K562 (cell line): ENCODE results near the gene MYO18A.

ENCODE experiments used
- ARID2 ChIP-seq: fragments of 450-650 bp; IDR thresholded peaks from 2 replicates; pipeline ENCODE4 v1.6.1; 2017; ENCODE audit warnings: antibody characterized with exemption, mild to moderate bottlenecking
- CAMTA2 ChIP-seq: fragments of 250-450 bp; sonication (Bioruptor Pico); conservative IDR thresholded peaks from 2 replicates; pipeline ENCODE4 v1.5.1; 2022
- CREB1 ChIP-seq, 2 experiments: sonication (generic) in 1 of 2; formaldehyde crosslinking in 1 of 2; IDR thresholded peaks; 2 replicates each; pipeline versions ENCODE4 v1.6.1 to v1.8.0; 2012 to 2022; ENCODE audit warnings: inconsistent platforms in 1 of 2, mild to moderate bottlenecking in 1 of 2, missing genetic modification reagents in 1 of 2, moderate library complexity in 1 of 2
- EP300 ChIP-seq: IDR thresholded peaks from 2 replicates; pipeline ENCODE4 v1.6.1; 2012; ENCODE audit warnings: low read length, improper control_type of control experiment
- MXI1 ChIP-seq: IDR thresholded peaks from 2 replicates; pipeline ENCODE4 v1.6.1; 2011; ENCODE audit warnings: low read depth, mild to moderate bottlenecking, improper control_type of control experiment, low read length
- POLR2A ChIP-seq: fragments of 450-650 bp; conservative IDR thresholded peaks from 2 replicates; pipeline ENCODE4 v1.6.1; 2016
- PTTG1 ChIP-seq: fragments of 450-650 bp; IDR thresholded peaks from 2 replicates; pipeline ENCODE4 v1.6.1; 2016; ENCODE audit warnings: low read depth, mild to moderate bottlenecking, missing genetic modification characterization, missing compliant biosample characterization
- RAD21 ChIP-seq, 2 experiments: fragments of 250-450 bp in 1 of 2; fragments of 450-650 bp in 1 of 2; sonication (Bioruptor Pico) in 1 of 2; formaldehyde crosslinking in 1 of 2; IDR thresholded peaks in 1 of 2; conservative IDR thresholded peaks in 1 of 2; 2 replicates each; pipeline versions ENCODE4 v1.4.0 to v1.8.0; 2020 to 2022; ENCODE audit warnings: mild to moderate bottlenecking in 2 of 2, moderate library complexity in 1 of 2
- ZFP1 ChIP-seq: fragments of 450-650 bp; formaldehyde crosslinking; IDR thresholded peaks from 2 replicates; pipeline ENCODE4 v1.4.0; 2020; ENCODE audit warnings: mild to moderate bottlenecking, mixed read lengths
- TF ChIP-seq, protein P1 (sequence below), 3 experiments: IDR thresholded peaks in 2 of 3; conservative IDR thresholded peaks in 1 of 3; 2 replicates each; pipeline ENCODE4 v1.5.1; 2011 to 2012; ENCODE audit warnings: low read length in 3 of 3, mild to moderate bottlenecking in 3 of 3, control low read depth in 2 of 3, improper control_type of control experiment in 1 of 3, inconsistent platforms in 1 of 3, low read depth in 1 of 3, mixed read lengths in 1 of 3, moderate library complexity in 1 of 3; ENCODE audit not compliant: insufficient read depth in 2 of 3
- TF ChIP-seq, protein P2 (sequence below): sonication (generic); formaldehyde crosslinking; IDR thresholded peaks from 2 replicates; pipeline ENCODE4 v1.8.1; 2023; ENCODE audit warnings: mild to moderate bottlenecking, missing genetic modification reagents

DNA sequence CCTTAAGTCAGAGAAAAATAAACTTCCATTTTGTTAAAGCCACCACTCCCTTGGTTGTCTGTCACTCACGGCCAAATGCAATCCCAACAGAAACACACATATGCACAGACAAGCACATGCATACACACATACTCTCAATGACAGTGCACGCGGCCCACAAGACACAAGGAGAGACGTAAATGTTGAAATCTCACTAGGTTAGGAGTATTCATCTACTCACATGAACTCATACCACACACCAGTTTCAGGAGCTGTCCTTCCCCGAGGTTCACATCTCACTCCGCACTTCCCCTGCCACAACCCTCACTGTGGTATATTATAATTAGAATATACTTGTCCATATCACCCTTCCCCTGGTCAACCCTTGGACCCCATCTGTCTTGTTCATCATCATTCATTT lies 36.0 kb upstream of the MYO18A start:
- TF ChIP-seq ARID2 (no peak), EP300 (no peak), POLR2A (no peak), PTTG1 (no peak), ZFP1 (CRISPR knock-in tag) (no peak), CAMTA2 (CRISPR knock-in tag) (no peak), MXI1 (no peak), RAD21 (CRISPR knock-in tag; conservative IDR thresholded peaks at IDR 0.05 in 1 of 2, IDR thresholded peaks at IDR 0.05 in 1 of 2) (no peak), CREB1 (IDR thresholded peaks at IDR 0.05) (no peak), CREB1 (CRISPR knock-in tag; IDR thresholded peaks at IDR 0.05) (no peak)
- TF ChIP-seq, protein P1, sequence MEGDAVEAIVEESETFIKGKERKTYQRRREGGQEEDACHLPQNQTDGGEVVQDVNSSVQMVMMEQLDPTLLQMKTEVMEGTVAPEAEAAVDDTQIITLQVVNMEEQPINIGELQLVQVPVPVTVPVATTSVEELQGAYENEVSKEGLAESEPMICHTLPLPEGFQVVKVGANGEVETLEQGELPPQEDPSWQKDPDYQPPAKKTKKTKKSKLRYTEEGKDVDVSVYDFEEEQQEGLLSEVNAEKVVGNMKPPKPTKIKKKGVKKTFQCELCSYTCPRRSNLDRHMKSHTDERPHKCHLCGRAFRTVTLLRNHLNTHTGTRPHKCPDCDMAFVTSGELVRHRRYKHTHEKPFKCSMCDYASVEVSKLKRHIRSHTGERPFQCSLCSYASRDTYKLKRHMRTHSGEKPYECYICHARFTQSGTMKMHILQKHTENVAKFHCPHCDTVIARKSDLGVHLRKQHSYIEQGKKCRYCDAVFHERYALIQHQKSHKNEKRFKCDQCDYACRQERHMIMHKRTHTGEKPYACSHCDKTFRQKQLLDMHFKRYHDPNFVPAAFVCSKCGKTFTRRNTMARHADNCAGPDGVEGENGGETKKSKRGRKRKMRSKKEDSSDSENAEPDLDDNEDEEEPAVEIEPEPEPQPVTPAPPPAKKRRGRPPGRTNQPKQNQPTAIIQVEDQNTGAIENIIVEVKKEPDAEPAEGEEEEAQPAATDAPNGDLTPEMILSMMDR (IDR thresholded peaks at IDR 0.05 in 2 of 3, conservative IDR thresholded peaks at IDR 0.05 in 1 of 3; ENCODE audit: insufficient read depth in 2 of 3, low read depth in 1 of 3, low read length in 3 of 3), result no peak
- TF ChIP-seq, protein P2, sequence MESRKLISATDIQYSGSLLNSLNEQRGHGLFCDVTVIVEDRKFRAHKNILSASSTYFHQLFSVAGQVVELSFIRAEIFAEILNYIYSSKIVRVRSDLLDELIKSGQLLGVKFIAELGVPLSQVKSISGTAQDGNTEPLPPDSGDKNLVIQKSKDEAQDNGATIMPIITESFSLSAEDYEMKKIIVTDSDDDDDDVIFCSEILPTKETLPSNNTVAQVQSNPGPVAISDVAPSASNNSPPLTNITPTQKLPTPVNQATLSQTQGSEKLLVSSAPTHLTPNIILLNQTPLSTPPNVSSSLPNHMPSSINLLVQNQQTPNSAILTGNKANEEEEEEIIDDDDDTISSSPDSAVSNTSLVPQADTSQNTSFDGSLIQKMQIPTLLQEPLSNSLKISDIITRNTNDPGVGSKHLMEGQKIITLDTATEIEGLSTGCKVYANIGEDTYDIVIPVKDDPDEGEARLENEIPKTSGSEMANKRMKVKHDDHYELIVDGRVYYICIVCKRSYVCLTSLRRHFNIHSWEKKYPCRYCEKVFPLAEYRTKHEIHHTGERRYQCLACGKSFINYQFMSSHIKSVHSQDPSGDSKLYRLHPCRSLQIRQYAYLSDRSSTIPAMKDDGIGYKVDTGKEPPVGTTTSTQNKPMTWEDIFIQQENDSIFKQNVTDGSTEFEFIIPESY (CRISPR knock-in tag), result no peak
